Right lung (tissue), 5 donors: Measurements from ENCODE around the gene PTN. TPM values are rescaled to one million over a fixed set of nuclear protein-coding genes. Genes with fewer than 3 reads are reported as not detected.
"Not testable (repeated sequence)": the region's sequence is repeated elsewhere in the genome, so short reads cannot be mapped to it uniquely, and the experiment has no call there.

Source experiments
- DNase-seq, 2 donors: peaks; one replicate each; pipeline ENCODE4 v3.0.0-alpha.2; 2013
- polyA plus RNA-seq, 5 donors: library from polyadenylated mRNA; unstranded; fragments of 120-200 nt; gene quantifications; one replicate each; pipeline versions ENCODE4 v1.2.1 to v1.2.3, GENCODE V29; 2013; ENCODE audit warnings: inconsistent platforms in 1 of 5, low replicate concordance in 1 of 5; ENCODE audit not compliant: insufficient read length in 5 of 5, insufficient read depth in 1 of 5

Gene PTN
- polyA plus RNA-seq, 5 donors: 57.3 to 94.3 (median 76.4) TPM

- no peak for DNase-seq
Measured at GRCh38 chr7:137269240-137269639, 74.3 kb downstream of the PTN start.

GRCh38 chr7:137268001-137268865 lies 75.3 kb downstream of the PTN start:
- not testable (repeated sequence) for DNase-seq

- DNase-seq: no peak
Measured at GRCh38 chr7:137266764-137267163, 76.8 kb downstream of the PTN start.

GRCh38 chr7:137265480-137265879 lies 78.1 kb downstream of the PTN start:
- not testable (repeated sequence) for DNase-seq

DNA sequence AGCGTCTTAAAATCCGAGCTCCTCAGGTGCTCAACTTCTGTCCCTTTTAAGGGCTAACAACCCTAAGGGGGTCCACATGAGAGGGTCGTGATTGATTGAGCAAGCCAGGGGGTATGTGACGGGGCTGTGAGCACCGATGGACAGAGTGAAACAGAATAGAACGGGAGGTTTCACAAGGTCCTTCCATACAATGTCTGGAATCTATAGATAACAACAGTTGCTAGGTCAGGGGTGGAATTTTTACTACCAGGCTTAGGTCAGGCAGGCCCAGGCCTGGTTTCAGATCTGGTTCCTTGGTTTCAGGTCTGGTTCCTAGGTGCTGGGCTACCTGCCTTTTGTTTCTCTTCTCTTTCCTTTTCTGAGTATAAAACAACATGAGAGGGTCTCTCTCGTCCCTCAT lies 80.9 kb downstream of the PTN start:
- no peak for DNase-seq

DNA sequence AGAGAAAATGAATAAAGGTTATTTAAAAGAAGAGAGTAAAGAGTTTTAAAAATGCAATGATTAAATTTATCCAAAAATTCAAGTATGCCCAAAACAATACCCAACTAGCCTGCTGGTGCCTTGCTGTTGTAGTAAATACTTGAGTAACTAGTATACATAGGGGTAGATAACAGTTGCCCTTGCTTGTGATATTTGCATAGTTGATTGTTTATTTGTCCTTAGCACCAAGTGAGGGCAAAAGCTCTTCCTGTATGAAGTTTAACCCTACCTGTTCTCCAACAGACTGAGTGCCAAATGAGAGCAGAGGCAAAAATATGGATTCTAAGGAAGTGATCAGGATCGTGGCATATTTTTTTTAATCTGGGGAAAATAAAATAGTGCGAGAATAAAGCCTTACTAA lies 85.0 kb downstream of the PTN start:
- DNase-seq: no peak

DNA sequence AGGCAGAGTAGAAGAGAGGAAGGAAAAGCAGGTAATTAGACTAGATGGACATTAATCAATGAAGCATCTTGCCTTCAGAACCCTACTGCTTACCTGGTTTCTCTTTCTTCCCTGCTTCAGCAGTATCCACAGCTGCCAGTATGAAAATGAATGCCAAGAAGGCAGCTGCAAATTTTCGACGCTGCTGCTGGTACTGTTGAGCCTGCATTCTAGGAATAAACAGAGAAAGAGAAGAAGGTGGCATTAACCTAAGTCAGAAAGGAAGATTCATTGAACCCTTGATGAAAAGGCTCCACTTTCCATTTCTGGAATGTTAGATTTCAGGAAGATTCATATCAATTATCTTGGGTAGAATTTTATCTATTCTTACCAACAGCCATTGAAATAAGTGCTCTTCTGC lies 88.8 kb downstream of the PTN start:
- DNase-seq: no peak

DNA sequence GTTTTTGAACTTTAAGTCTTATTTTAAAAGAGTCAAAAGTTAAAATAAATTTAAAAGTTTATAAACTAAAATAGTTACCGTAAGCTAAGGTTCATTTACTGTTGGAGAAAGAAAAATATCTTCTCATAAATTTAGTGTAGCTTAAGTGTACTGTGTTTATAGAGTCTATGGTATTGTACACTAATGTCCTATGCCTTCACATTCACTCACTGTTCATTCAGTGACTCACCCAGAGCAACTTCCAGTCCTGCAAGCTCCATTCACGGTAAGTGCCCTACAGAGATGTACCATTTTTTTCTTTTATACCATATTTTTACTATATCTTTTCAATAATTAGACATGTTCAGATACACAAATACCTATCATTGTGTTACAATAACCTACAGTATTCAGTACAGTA lies 97.6 kb downstream of the PTN start:
- no peak for DNase-seq

GRCh38 chr7:137245186-137245585 lies 98.3 kb downstream of the PTN start:
- DNase-seq: no peak

GRCh38 chr7:137243741-137244140 lies 99.8 kb downstream of the PTN start:
- DNase-seq: no peak

GRCh38 chr7:137242616-137243015 lies 100.9 kb downstream of the PTN start:
- DNase-seq: no peak

DNA sequence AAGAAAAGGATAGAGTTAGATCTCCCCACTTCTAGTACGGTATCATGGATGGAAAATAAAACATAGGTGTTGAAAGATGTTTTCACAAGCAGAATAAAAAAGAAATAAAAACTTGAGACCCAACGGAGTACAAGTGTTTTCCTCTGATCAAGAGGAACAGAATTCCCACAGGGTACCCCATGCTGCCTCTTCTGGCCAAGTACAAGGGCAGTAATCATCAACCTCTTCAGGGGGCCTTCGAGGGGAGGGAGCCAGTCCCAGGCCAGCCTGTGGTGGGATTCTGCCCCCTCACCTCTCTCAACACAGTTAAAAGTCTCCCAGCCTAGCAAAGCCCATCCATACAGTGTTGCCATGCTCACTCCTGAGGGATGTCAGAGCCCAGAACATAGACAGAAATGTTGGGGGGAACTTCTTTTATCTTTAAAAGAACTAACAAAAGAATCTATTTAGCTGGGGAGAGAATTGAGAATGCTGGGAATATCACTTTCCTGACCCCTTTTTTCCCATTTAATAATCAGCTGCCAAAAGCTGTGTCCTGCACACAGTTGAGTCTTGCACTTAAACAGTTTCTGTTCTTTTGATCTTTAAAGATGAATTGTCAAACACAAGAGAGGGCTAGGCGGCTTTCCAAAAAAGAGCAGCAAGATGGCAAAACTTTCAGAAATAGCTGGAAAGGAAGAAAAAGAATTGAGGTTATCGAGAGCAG lies 101.7 kb downstream of the PTN start:
- DNase-seq: peak in 1 of 2 donors; percentile 2

DNA sequence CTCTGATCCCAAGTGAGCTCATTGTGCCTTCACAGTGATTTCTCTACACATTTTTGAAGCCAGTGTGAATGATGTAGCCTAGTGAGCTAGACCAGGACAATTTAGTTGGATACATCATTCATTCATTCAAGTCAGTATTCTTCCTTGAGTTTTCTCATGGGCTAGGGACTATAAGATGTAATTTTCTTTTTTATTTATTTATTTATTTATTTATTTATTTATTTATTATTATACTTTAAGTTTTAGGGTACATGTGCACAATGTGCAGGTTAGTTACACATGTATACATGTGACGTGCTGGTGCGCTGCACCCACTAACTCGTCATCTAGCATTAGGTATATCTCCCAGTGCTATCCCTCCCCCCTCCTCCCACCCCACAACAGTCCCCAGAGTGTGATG lies 104.3 kb downstream of the PTN start:
- DNase-seq: not testable (repeated sequence)

DNA sequence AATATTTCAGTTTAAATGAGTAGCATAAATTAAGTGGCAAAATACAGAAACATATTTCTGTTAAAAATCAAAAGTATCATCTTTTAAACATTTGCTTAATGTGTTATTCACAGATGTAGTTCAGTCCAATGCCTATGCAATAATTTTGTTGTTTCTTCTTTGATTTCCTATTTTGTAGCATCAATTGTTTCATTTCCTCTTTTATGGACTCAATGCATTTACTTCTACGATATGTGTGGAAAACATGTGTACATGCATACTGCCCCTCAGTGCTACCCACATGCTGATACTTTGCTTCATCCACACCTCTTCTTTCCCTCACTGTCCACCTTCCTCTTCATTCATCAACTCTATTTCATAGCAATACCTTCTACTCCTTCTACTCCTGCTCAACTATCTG lies 108.1 kb downstream of the PTN start:
- no peak for DNase-seq

DNA sequence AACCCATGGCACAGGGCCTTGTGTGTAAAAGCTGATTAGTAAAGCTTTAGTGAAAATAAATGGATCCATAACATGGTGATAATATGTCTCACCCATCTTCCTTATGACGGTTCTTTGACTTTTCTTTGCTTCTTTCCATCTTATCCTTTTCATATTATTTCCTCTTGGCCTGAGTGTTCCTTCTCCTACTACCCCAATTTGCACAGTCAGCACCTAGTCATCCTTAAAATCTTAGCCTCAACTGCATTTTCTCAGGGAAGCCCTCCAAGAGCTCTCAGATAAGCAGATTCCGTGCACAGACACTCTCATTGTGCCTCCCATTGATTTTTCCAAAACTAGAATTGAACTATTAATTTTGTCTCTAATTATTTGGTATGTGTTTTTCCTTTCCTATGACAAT lies 112.4 kb downstream of the PTN start:
- no peak for DNase-seq

- DNase-seq: no peak
Measured at GRCh38 chr7:137221467-137221866, 122.1 kb downstream of the PTN start.

GRCh38 chr7:137213744-137214143 lies 129.8 kb downstream of the PTN start:
- no peak for DNase-seq

DNA sequence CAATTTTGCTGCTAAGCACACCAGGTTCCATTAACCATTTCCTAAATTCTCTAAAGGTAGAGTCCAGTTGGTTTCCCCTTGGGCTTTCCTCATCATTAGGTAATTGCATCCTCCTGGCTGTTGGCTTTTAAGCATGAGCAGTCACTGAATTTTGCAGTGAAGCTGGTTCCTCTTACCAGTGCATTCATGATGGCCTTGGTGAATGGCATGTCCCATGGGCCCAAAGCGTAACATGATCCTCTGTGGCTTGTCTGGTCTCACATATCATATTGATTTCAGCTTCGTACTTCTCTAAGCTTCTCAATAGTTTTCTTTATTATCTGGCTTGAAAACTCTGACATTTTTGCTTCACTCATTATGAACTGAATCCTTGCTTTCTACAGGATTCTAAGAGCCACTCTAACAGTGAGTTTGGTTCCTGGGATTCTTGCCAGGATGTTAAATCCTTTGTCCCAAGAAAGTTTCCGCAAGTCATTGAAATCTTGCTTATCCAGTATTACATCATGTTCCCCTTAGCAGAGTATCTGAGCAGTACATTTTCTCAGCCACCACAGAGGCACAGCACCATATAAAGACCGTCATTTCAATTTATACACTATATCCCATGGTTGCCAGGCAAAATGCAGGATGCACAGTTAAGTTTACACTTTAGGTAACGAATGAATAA lies 134.2 kb downstream of the PTN start:
- DNase-seq: peak; percentile 50 to 53

- DNase-seq: no peak
Measured at GRCh38 chr7:137206770-137207169, 136.8 kb downstream of the PTN start.

- DNase-seq: no peak
Measured at GRCh38 chr7:137204246-137204645, 139.3 kb downstream of the PTN start.

DNA sequence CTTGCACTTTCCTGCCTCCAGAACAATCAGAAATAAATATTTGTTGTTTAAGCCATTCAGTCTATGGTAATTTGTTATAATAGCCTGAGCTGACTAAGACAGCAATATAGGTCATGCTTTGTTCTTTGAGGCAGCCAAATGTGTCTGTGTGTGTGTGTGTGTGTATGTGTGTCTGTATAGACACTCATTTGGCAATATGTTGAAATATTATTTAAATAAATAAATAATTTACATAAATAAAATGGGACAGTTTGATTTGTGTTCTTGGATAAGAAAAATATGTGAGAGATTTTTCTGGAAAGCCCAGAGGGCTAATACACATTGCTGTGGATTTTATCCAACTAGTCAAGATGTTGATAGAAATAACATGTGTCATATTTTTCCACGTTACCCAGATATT lies 140.2 kb downstream of the PTN start:
- DNase-seq: no peak

DNA sequence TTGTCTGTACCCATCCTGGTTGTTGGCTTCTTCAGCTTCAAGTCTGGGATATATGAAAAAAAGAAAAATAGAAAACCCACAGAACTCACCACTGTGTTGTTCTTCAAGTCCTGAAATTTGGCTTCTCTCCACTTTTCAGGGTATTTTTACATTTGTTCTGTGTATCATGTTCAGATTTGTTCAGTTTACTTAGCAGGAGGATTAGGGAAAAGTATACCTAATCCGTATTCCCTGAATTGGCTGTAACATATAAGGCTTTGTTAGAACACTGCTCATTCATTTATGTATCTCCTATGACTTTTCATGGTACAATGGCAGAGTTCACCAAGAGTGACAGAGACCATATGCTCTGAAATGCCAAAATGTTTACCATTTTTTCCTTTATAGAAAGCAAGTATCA lies 146.9 kb downstream of the PTN start:
- no peak for DNase-seq

GRCh38 chr7:137195996-137196395 lies 147.5 kb downstream of the PTN start:
- DNase-seq: no peak
